Measurements from ENCODE around the gene BDKRB2.
"Not testable (repeated sequence)": the region's sequence is repeated elsewhere in the genome, so short reads cannot be mapped to it uniquely, and the experiment has no call there.

Gene BDKRB2

GRCh38 chr14:96227428-96227827 lies 22.8 kb downstream of the BDKRB2 start:
- no peak for DNase-seq

- no peak for DNase-seq
Observed at GRCh38 chr14:96229315-96229714, 24.7 kb downstream of the BDKRB2 start.

DNA sequence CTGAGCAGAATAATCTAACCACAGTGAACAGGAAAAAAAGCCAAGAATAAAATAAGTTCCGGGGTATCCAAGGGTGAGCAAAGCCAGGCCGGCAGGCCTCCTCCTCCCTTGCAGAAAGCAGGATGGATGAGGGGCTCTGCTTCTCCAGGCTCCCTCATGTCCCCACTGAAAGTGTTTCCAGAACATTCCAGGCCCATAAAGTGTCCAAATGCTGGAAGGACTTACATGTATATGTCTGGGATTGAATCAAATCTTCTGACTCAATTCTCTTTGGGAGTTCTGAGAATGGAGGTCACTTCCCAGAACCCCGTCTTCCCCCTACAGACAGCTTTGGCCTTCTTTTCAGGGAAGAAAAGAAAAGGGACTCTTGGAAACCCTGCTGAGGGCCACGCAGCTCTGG lies 26.4 kb downstream of the BDKRB2 start:
- DNase-seq, result no peak

- no peak for DNase-seq
Observed at GRCh38 chr14:96231526-96232130, 27.0 kb downstream of the BDKRB2 start.

- no peak for DNase-seq
Observed at GRCh38 chr14:96232506-96232905, 27.9 kb downstream of the BDKRB2 start.

DNA sequence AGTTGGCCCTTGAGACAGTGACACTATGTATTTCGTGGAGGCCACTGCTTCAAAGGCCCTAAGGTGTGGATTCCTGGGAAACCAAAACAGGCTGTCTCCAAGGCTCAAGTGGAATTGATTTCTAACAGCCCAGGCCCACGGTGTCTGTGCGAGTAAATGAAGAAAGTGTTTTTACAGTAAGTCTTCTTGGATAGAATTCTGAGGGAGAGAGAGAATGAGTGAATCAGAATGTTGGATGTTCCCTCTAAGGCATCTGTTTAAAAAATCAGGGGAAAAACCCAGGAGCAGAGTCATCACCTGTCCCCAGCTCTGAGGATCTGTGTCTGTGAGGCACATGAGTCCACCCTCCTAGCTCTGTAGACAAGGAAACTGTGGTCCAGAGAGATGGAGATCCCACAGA lies 29.0 kb downstream of the BDKRB2 start:
- DNase-seq, result no peak

DNA sequence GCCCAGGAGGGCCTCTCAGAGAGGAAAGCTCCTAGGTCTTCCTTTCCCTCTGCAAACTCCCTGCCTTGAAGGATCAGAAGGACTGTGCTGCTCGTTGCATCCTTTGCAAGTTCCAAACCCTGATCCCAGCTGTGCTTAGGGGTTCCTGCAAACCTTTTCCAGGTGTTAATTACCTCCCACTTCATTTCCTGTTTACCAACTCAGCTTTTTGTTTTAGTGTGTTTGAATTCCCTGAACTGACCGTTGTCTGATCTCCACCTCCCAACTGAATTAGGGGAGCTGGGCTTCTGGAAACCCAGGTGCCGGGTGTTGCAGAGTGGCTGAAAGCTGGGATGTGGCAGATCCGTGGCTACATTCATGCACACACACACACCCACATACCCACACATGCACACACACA lies 30.8 kb downstream of the BDKRB2 start:
- DNase-seq, result no peak

- no peak for DNase-seq
Observed at GRCh38 chr14:96237641-96238040, 33.0 kb downstream of the BDKRB2 start.

GRCh38 chr14:96238676-96239265 lies 34.1 kb downstream of the BDKRB2 start:
- no peak for DNase-seq

DNA sequence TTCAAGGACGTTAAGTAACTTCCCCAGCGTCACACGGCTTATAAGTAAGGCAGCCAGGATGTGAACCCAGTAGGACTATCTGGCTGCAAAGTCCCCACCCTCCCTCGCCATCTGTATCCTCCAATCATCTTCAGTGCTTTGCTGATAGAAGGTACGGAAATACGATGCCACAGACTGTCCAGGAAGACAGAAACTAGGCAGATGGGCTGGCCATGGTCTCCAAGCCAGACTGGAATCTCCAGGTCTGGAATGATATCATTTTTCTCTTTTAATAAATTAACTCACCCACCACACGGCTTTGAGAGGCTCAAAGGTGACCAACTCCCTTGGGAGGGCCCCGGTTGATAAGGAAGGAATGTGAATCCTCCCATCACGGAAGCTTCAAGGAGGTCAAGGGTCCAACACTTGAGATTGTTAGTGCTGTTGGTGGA lies 35.1 kb downstream of the BDKRB2 start:
- DNase-seq, result no peak

DNA sequence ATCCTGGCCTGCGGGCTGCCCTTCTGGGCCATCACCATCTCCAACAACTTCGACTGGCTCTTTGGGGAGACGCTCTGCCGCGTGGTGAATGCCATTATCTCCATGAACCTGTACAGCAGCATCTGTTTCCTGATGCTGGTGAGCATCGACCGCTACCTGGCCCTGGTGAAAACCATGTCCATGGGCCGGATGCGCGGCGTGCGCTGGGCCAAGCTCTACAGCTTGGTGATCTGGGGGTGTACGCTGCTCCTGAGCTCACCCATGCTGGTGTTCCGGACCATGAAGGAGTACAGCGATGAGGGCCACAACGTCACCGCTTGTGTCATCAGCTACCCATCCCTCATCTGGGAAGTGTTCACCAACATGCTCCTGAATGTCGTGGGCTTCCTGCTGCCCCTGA lies 36.0 kb downstream of the BDKRB2 start:
- DNase-seq, result no peak

- no peak for DNase-seq
Observed at GRCh38 chr14:96242126-96242525, 37.5 kb downstream of the BDKRB2 start.

- DNase-seq, result no peak
Observed at GRCh38 chr14:96243785-96244184, 39.1 kb downstream of the BDKRB2 start.

GRCh38 chr14:96245074-96245473 lies 40.4 kb downstream of the BDKRB2 start:
- DNase-seq, result not testable (repeated sequence)

GRCh38 chr14:96245710-96246538 lies 41.3 kb downstream of the BDKRB2 start:
- DNase-seq, result no peak

DNA sequence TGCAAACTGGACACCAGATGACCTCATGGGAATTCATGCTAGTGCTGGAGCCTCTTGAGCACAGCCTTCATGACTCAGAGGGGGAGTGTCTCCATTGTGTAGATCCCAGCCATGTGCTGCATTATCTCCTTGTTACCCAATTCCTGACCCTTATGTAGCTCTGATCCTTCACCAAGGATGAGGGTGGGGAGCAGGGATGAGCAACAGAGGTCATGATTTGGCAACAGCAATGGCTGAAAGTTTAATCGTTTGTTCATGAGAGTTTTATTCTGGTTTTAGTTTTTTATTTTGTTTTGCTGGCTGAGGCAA lies 41.9 kb downstream of the BDKRB2 start:
- no peak for DNase-seq

DNA sequence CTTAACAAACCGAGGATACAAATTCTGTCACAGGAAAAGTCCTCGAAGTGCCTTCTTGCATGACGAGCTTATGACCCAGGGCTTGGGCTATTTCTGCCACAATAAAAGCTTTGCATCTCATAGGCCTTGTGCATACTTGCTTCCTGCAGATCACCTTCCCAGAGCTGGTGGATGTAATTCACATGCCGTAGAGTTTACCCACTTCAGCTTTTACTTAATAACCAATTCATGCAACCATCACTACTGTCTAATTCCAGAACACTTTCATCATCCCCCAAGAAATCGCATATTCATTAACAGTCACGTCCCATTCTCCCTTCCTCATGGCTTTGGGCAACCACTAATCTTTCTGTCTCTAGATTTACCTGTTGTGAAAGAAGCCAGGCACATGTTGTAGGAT lies 42.4 kb downstream of the BDKRB2 start:
- no peak for DNase-seq

- peak; percentile 38 for DNase-seq
Observed at GRCh38 chr14:96249029-96249428, 44.4 kb downstream of the BDKRB2 start.

DNA sequence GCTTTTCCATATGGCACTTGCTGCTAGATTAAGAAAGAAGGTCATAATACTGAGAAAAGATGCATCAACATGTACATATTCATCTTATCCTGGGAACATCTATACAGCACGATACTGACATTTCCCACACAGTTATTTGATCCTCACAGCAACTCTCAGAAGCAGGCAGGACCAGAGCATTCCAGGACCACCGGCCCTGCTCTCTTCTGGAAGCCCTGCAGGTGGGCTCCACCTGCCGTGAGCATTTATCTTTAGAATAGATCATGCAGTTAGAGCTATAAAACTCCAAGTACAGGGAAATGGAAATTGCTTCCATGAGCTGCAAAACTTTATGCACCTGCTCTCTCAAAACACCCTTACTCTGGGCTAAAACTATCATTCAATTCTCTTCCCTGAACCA lies 45.8 kb downstream of the BDKRB2 start:
- no peak for DNase-seq

DNA sequence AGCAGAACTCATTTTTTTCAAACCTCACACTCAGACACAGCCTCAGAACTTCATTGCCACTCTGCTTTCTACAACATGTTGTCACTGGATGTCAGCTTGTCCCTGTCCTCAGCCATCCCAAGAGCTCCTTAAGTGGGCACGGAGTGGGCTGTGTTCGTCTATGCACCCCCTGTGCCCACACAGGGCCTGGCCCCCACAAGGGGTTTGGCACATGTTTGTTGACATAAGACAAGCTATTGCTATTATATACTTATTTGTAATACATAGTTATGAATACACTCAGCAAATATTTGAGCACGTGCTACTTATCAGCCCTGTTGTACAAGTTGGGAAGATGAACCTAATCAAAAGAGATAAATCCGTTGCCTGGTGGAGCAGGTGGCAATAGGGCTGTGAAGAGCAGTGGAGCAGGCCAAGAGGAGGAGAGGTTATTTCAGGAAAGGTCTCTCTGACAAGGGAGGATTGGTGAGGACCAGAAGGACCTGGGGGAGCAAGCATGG lies 47.1 kb downstream of the BDKRB2 start:
- no peak for DNase-seq

GRCh38 chr14:96252323-96252998 lies 47.8 kb downstream of the BDKRB2 start:
- no peak for DNase-seq

GRCh38 chr14:96252999-96253539 lies 48.4 kb downstream of the BDKRB2 start:
- no peak for DNase-seq

- no peak for DNase-seq
Observed at GRCh38 chr14:96254687-96255086, 50.0 kb downstream of the BDKRB2 start.

Measured in CD4-positive, alpha-beta T cell treated with Interferon gamma for 1 hour (primary cell).